Fibroblast of pulmonary artery (primary cell): ENCODE measurements around the gene MLX.
A peak's percentile ranks its signal among the peaks of the same experiment; 100 is the strongest.
"Not testable (repeated sequence)": the region's sequence is repeated elsewhere in the genome, so short reads cannot be mapped to it uniquely, and the experiment has no call there.

Experiments used
- DNase-seq: peaks from one replicate; pipeline ENCODE4 v3.0.0-alpha.2; 2010; ENCODE audit warnings: low read depth
- H3K4me3 ChIP-seq: replicated peaks from 2 replicates; pipeline ENCODE4 v1.5.1; 2011; ENCODE audit warnings: low read depth, mild to moderate bottlenecking, control low read depth, low read length, moderate library complexity
- TF ChIP-seq, protein P1 (sequence below): IDR thresholded peaks from 2 replicates; pipeline ENCODE4 v1.5.1; 2011; ENCODE audit warnings: mild to moderate bottlenecking, control low read depth, low read length, inconsistent platforms; ENCODE audit errors: missing control alignments

MLX gene

GRCh38 chr17:42555961-42556617 is 10.8 kb upstream of the MLX start:
- H3K4me3 ChIP-seq, DNase-seq: not testable (repeated sequence)
- TF ChIP-seq, protein P1, sequence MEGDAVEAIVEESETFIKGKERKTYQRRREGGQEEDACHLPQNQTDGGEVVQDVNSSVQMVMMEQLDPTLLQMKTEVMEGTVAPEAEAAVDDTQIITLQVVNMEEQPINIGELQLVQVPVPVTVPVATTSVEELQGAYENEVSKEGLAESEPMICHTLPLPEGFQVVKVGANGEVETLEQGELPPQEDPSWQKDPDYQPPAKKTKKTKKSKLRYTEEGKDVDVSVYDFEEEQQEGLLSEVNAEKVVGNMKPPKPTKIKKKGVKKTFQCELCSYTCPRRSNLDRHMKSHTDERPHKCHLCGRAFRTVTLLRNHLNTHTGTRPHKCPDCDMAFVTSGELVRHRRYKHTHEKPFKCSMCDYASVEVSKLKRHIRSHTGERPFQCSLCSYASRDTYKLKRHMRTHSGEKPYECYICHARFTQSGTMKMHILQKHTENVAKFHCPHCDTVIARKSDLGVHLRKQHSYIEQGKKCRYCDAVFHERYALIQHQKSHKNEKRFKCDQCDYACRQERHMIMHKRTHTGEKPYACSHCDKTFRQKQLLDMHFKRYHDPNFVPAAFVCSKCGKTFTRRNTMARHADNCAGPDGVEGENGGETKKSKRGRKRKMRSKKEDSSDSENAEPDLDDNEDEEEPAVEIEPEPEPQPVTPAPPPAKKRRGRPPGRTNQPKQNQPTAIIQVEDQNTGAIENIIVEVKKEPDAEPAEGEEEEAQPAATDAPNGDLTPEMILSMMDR: peak; percentile 4

DNA sequence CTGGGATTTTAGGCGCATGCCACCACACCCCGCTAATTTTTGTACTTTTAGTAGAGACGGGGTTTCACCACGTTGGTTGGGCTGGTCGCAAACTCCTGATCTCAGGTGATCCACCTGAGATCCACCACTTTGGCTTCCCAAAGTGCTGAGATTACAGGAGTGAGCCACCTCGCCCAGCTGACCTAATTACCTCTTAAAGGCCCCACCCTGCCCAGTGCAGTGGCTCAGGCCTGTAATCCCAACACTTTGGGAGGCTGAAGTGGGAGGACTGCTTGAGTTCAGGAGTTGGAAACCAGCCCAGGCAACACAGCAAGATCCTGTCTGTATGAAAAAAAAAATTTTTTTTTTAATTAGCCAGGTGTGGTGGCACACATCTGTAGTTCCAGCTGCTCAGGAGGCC is 7.8 kb upstream of the MLX start:
- no peak overlapping the region for H3K4me3 ChIP-seq
- no peak for DNase-seq
- TF ChIP-seq, protein P1: no peak

DNA sequence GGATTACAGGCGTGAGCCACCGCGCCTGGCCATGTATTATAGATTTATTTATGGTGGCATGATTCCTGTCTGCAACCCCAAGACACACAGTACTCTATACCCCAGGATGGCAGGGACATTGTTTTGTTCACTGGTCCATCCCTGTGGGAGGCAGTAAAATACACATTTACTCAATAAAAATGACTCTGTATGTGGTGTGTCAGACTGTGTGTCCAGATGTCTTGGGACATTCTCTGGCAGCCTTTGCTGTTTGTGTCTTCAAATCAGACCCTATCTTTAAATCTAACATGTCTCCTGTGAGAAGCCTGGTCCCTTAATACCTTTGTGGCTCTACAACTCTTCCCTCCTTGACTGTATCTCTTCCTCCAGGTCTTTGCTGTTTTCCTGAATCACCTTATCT is 6.7 kb upstream of the MLX start:
- TF ChIP-seq, protein P1: no peak
- H3K4me3 ChIP-seq: no peak overlapping the region
- no peak for DNase-seq

DNA sequence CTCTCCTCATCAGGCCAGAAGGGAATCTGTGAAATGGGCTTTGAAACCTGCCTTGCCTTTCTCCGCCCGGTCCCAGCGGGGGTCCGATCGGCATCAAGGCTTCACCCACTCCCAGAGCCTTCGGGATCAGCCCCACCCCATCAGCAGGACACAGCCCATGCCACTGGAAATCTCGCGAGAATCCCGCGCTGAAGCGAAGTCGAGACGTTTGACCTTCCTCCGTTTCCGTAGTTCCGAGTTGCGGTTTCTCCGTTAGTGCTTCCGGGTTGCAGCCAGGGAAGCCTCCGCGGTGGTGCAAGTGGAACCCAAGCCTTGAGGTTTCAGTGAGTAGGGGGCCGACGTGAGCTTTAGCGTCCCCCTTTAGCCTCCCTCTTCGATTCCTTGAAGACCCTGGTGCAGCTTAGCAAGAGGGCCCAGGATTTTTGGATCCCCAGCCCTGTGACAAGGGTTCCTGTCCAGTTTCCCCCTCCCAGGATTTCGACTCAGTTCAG is 5.0 kb upstream of the MLX start, which contains the start of gene COASY:
TSS of gene COASY (plus strand) at position 252 of the 491 bp plus-strand sequence. CDS start 475 bp downstream, outside the sequence.
- peak within 1 kb of the TSS; percentile 78 for H3K4me3 ChIP-seq
- TF ChIP-seq, protein P1: no peak
- peak; percentile 99 for DNase-seq

- DNase-seq: peak; percentile 40
- TF ChIP-seq, protein P1: no peak
- peak overlapping the region; percentile 78 for H3K4me3 ChIP-seq
Observed at GRCh38 chr17:42562388-42563142, 4.3 kb upstream of the MLX start.

GRCh38 chr17:42563143-42563509 is 3.8 kb upstream of the MLX start:
- peak overlapping the region; percentile 78 for H3K4me3 ChIP-seq
- DNase-seq: no peak
- TF ChIP-seq, protein P1: no peak
